Gastrocnemius medialis (tissue), 4 donors: Measurements from ENCODE around the gene CDC14B. TPM values are rescaled to one million over a fixed set of nuclear protein-coding genes. Genes with fewer than 3 reads are reported as not detected.

Experiments
- ATAC-seq, 2 donors: fragments of 150-250 bp; one replicate each; pipeline ENCODE4 v1.9.1; 2016
- DNase-seq, 2 donors: peaks; one replicate each; pipeline ENCODE4 v3.0.0-alpha.2; 2019
- H3K27ac ChIP-seq, 4 donors: fragments of 200-600 bp; sonication (generic); 1 replicate in 1 of 4; 2 replicates in 3 of 4; pipeline ENCODE4 v1.5.1; 2016 to 2018; ENCODE audit warnings: mild to moderate bottlenecking in 2 of 4, moderate library complexity in 1 of 4
- H3K27me3 ChIP-seq, 3 donors: fragments of 200-600 bp; sonication (generic) in 2 of 3; 1 replicate in 1 of 3; 2 replicates in 2 of 3; pipeline versions ENCODE4 v1.5.1 to v1.6.0; 2016 to 2019; ENCODE audit warnings: mild to moderate bottlenecking in 1 of 3, moderate library complexity in 1 of 3
- H3K36me3 ChIP-seq, 2 donors: fragments of 200-600 bp; sonication (generic) in 1 of 2; one replicate each; pipeline ENCODE4 v1.5.1; 2017 to 2018
- H3K4me1 ChIP-seq, 2 donors: fragments of 200-600 bp; sonication (generic) in 1 of 2; one replicate each; pipeline ENCODE4 v1.5.1; 2016 to 2017; ENCODE audit warnings: mild to moderate bottlenecking in 2 of 2
- H3K4me3 ChIP-seq, 4 donors: fragments of 200-600 bp; sonication (generic) in 3 of 4; 1 replicate in 1 of 4; 2 replicates in 3 of 4; pipeline ENCODE4 v1.5.1; 2016 to 2019; ENCODE audit warnings: mild to moderate bottlenecking in 2 of 4
- H3K9me3 ChIP-seq, 3 donors: fragments of 200-600 bp; sonication (generic) in 2 of 3; 1 replicate in 1 of 3; 2 replicates in 2 of 3; pipeline ENCODE4 v1.5.1; 2016 to 2019
- POLR2A ChIP-seq, 2 donors: fragments of 450-650 bp; IDR thresholded peaks; one replicate each; pipeline ENCODE4 v1.6.1; 2017; ENCODE audit warnings: antibody characterized with exemption in 2 of 2, mild to moderate bottlenecking in 2 of 2, moderate library complexity in 2 of 2
- in situ Hi-C, 4 donors: fragments of 200-750 bp; cut with MboI; loops; one replicate each; pipeline versions ENCODE4 v1.15.0 to v1.8.0; 2017; ENCODE audit warnings: low sequenced_read_pairs in 4 of 4
- intact Hi-C: fragments of 100-400 bp; cut with DNase I; formaldehyde crosslinking; loops from one replicate; pipeline ENCODE4 v1.15.1; 2023; ENCODE audit warnings: low total_unique reads
- total RNA-seq, 4 donors: library from RNA; depleted of rRNA; stranded (reverse); fragments of >200 nt; gene quantifications; one replicate each; pipeline versions ENCODE4 v1.1.0 to v1.2.3, GENCODE V29; 2016
- TF ChIP-seq, protein P1 (sequence below), 5 experiments: fragments of 450-650 bp in 3 of 5; fragments of 200-600 bp in 2 of 5; sonication (generic) in 2 of 5; IDR thresholded peaks in 4 of 5; conservative IDR thresholded peaks in 1 of 5; 1 replicate in 4 of 5; 2 replicates in 1 of 5; pipeline ENCODE4 v1.5.1; 2016 to 2019; ENCODE audit warnings: antibody characterized with exemption in 5 of 5, mild to moderate bottlenecking in 3 of 5, moderate library complexity in 3 of 5

The CDC14B gene
- total RNA-seq, 4 donors from 2014 or later: 2.0 to 9.4 (median 5.5) TPM

DNA sequence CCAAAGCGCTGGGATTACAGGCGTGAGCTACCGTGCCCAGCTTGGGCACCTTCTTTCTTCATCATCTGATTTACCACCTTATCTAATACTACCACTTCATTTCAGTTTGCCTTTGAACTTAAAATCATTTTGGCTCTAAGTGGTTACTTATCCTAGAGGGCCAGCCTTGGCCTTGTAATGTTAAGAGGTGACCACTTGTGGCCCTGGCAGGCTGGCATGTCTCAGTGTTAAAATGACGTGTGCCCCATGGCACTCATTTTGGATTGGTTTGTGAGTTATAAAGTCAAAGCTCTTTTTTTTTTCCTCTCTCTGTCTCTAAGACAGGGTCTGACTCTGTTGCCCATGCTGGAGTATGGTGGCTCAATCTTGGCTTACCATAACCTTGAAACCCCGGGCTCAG, 151.9 kb downstream of the CDC14B start:
- Histone ChIP-seq H3K4me1 (peaks cover 0 to 5% of the 10 kb centered on the region in 2 donors), H3K36me3 (peaks cover 0 to 43% of the 10 kb centered on the region in 2 donors), H3K27ac (no peak overlapping the region), H3K4me3 (no peak overlapping the region), H3K27me3 (no peaks in the 10 kb centered on the region), H3K9me3 (no peaks in the 10 kb centered on the region)
- TF ChIP-seq, protein P1, sequence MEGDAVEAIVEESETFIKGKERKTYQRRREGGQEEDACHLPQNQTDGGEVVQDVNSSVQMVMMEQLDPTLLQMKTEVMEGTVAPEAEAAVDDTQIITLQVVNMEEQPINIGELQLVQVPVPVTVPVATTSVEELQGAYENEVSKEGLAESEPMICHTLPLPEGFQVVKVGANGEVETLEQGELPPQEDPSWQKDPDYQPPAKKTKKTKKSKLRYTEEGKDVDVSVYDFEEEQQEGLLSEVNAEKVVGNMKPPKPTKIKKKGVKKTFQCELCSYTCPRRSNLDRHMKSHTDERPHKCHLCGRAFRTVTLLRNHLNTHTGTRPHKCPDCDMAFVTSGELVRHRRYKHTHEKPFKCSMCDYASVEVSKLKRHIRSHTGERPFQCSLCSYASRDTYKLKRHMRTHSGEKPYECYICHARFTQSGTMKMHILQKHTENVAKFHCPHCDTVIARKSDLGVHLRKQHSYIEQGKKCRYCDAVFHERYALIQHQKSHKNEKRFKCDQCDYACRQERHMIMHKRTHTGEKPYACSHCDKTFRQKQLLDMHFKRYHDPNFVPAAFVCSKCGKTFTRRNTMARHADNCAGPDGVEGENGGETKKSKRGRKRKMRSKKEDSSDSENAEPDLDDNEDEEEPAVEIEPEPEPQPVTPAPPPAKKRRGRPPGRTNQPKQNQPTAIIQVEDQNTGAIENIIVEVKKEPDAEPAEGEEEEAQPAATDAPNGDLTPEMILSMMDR (IDR thresholded peaks at IDR 0.05 in 4 of 5, conservative IDR thresholded peaks at IDR 0.05 in 1 of 5): no peak
- no peak for TF ChIP-seq POLR2A (IDR thresholded peaks at IDR 0.05)
- no peak for ATAC-seq
- intact Hi-C loops (no loop called here), in situ Hi-C loops (no loop called here)
- DNase-seq: no peak

DNA sequence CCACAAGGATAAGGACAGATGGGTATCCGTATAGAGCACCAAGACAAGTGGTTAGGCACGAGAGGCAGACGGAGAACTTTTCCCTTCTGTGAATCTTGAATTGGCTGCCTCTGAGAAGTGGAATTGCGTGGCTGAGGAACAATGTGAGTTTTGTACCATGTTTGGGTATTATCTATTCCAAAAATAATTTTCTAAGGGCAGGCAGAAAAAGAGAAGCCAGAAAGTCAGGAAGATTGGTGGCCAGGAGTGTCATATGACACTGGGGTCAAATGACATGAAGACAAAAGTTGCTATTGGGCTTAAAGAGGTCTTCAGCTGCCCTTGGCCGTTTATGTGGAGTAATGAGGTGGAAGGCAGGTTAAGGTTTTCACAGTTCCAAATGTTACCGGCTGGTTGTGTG, 155.2 kb downstream of the CDC14B start:
- Histone ChIP-seq H3K36me3 (peaks cover 0 to 16% of the 10 kb centered on the region in 2 donors), H3K9me3 (no peaks in the 10 kb centered on the region), H3K27ac (no peak overlapping the region), H3K4me1 (peaks cover 0 to 5% of the 10 kb centered on the region in 2 donors), H3K27me3 (no peaks in the 10 kb centered on the region), H3K4me3 (no peak overlapping the region)
- in situ Hi-C loops (no loop called here), intact Hi-C loops (no loop called here)
- DNase-seq (no peak), ATAC-seq (no peak)
- TF ChIP-seq, protein P1 (IDR thresholded peaks at IDR 0.05 in 4 of 5, conservative IDR thresholded peaks at IDR 0.05 in 1 of 5): no peak
- no peak for TF ChIP-seq POLR2A (IDR thresholded peaks at IDR 0.05)

GRCh38 chr9:96462541-96462940, 157.1 kb downstream of the CDC14B start:
- Histone ChIP-seq H3K4me1 (peaks cover 0 to 5% of the 10 kb centered on the region in 2 donors), H3K9me3 (no peaks in the 10 kb centered on the region), H3K27me3 (no peaks in the 10 kb centered on the region), H3K4me3 (no peak overlapping the region), H3K36me3 (peaks cover 0 to 13% of the 10 kb centered on the region in 2 donors), H3K27ac (no peak overlapping the region)
- DNase-seq (no peak), ATAC-seq (no peak)
- TF ChIP-seq POLR2A (IDR thresholded peaks at IDR 0.05): no peak
- TF ChIP-seq, protein P1 (IDR thresholded peaks at IDR 0.05 in 4 of 5, conservative IDR thresholded peaks at IDR 0.05 in 1 of 5): no peak
- intact Hi-C loops (no loop called here), in situ Hi-C loops (no loop called here)

- no peak overlapping the region for H3K4me3 ChIP-seq
- H3K27ac ChIP-seq: no peak overlapping the region
- intact Hi-C loops (no loop called here), in situ Hi-C loops (no loop called here)
- ATAC-seq (no peak), DNase-seq (no peak)
- peaks cover 0 to 5% of the 10 kb centered on the region in 2 donors for H3K4me1 ChIP-seq
- no peaks in the 10 kb centered on the region for H3K9me3 ChIP-seq
- H3K36me3 ChIP-seq: peaks cover 0 to 5% of the 10 kb centered on the region in 2 donors
- no peaks in the 10 kb centered on the region for H3K27me3 ChIP-seq
- TF ChIP-seq POLR2A (IDR thresholded peaks at IDR 0.05): no peak
- TF ChIP-seq, protein P1 (IDR thresholded peaks at IDR 0.05 in 4 of 5, conservative IDR thresholded peaks at IDR 0.05 in 1 of 5): no peak
These were observed 158.3 kb downstream of the CDC14B start for GRCh38 chr9:96461336-96461735.

DNA sequence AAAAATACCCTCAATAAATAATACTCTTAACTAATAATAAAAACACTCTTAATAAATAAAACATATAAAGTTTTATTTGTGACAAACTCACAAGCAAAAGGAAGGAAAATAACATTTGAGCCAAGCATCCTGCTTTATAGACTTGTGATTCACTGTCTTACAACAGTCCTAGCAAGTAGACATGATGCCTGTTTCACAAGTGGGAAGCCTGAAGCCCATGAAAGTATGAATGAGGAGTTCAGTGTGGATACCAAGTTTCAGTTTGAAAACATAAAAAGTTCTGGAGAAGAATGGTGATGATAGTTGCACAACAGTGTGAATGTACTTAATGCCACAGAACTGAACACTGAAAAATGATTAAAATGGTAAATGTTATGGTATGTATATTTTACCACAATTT, 158.8 kb downstream of the CDC14B start:
- Histone ChIP-seq H3K4me1 (peaks cover 0 to 5% of the 10 kb centered on the region in 2 donors), H3K4me3 (no peak overlapping the region), H3K9me3 (no peaks in the 10 kb centered on the region), H3K36me3 (peaks cover 0 to under 1% of the 10 kb centered on the region in 2 donors), H3K27ac (no peak overlapping the region), H3K27me3 (no peaks in the 10 kb centered on the region)
- in situ Hi-C loops (no loop called here), intact Hi-C loops (no loop called here)
- no peak for ATAC-seq
- TF ChIP-seq, protein P1 (IDR thresholded peaks at IDR 0.05 in 4 of 5, conservative IDR thresholded peaks at IDR 0.05 in 1 of 5): no peak
- TF ChIP-seq POLR2A (IDR thresholded peaks at IDR 0.05): no peak
- no peak for DNase-seq
